H9 (cell line): Measurements from ENCODE around the gene SLC2A10. TPM values are rescaled to one million over a fixed set of nuclear protein-coding genes. Genes with fewer than 3 reads are reported as not detected.

Experiments
- DNase-seq: peaks from one replicate; pipeline ENCODE4 v3.0.0-alpha.2; 2017
- H2AFZ ChIP-seq: one replicate; pipeline ENCODE4 v1.6.1; 2013; ENCODE audit warnings: mild to moderate bottlenecking, low read length, control low read depth, moderate library complexity
- H2AK5ac ChIP-seq: 2 replicates; pipeline ENCODE4 v1.6.1; 2013; ENCODE audit warnings: low read length, control low read depth, mixed read lengths; ENCODE audit not compliant: insufficient read length
- H2BK120ac ChIP-seq: one replicate; pipeline ENCODE4 v1.6.1; 2013; ENCODE audit warnings: low read depth, mild to moderate bottlenecking, low read length, control low read depth, inconsistent platforms; ENCODE audit not compliant: poor library complexity, severe bottlenecking
- H2BK12ac ChIP-seq: 2 replicates; pipeline ENCODE4 v1.6.1; 2013; ENCODE audit warnings: low read length, control low read depth, mixed read lengths, low read depth; ENCODE audit not compliant: insufficient read length
- H2BK15ac ChIP-seq: 2 replicates; pipeline ENCODE4 v1.6.1; 2013; ENCODE audit warnings: low read depth, low read length, control low read depth
- H2BK20ac ChIP-seq: one replicate; pipeline ENCODE4 v1.6.1; 2013; ENCODE audit warnings: low read depth, mild to moderate bottlenecking, low read length, control low read depth, inconsistent platforms; ENCODE audit not compliant: poor library complexity, severe bottlenecking
- H2BK5ac ChIP-seq: 2 replicates; pipeline ENCODE4 v1.6.1; 2013; ENCODE audit warnings: low read length, control low read depth, mixed read lengths; ENCODE audit not compliant: insufficient read length
- H3K14ac ChIP-seq: 2 replicates; pipeline ENCODE4 v1.6.1; 2013; ENCODE audit warnings: low read length, control low read depth; ENCODE audit not compliant: insufficient read depth
- H3K18ac ChIP-seq: 2 replicates; pipeline ENCODE4 v1.6.1; 2013; ENCODE audit warnings: low read depth, mild to moderate bottlenecking, mixed read lengths, low read length, control low read depth; ENCODE audit not compliant: insufficient read length
- H3K23ac ChIP-seq: 2 replicates; pipeline ENCODE4 v1.6.1; 2013; ENCODE audit warnings: low read length, control low read depth, mixed read lengths, low read depth; ENCODE audit not compliant: insufficient read length
- H3K23me2 ChIP-seq: 2 replicates; pipeline ENCODE4 v1.6.1; 2013; ENCODE audit warnings: low read depth, mild to moderate bottlenecking, mixed read lengths, low read length, control low read depth; ENCODE audit not compliant: insufficient read length, poor library complexity, severe bottlenecking
- H3K27ac ChIP-seq: 2 replicates; pipeline ENCODE4 v1.5.1; 2013; ENCODE audit warnings: low read length, control low read depth, mixed read lengths, low read depth; ENCODE audit not compliant: insufficient read length
- H3K27me3 ChIP-seq: 2 replicates; pipeline ENCODE4 v1.6.1; 2013; ENCODE audit warnings: low read length, control low read depth, inconsistent platforms; ENCODE audit not compliant: insufficient read depth
- H3K4ac ChIP-seq: 2 replicates; pipeline ENCODE4 v1.6.1; 2013; ENCODE audit warnings: low read depth, mild to moderate bottlenecking, control low read depth, inconsistent platforms, low read length, moderate library complexity
- H3K4me1 ChIP-seq: 2 replicates; pipeline ENCODE4 v1.6.1; 2013; ENCODE audit warnings: low read length, control low read depth, inconsistent platforms; ENCODE audit not compliant: insufficient read depth
- H3K4me2 ChIP-seq: 2 replicates; pipeline ENCODE4 v1.6.1; 2013; ENCODE audit warnings: low read length, control low read depth, mixed read lengths; ENCODE audit not compliant: insufficient read length, insufficient read depth
- H3K56ac ChIP-seq: 2 replicates; pipeline ENCODE4 v1.6.1; 2013; ENCODE audit warnings: low read depth, mild to moderate bottlenecking, mixed read lengths, low read length, control low read depth; ENCODE audit not compliant: insufficient read length
- H3K79me1 ChIP-seq: 2 replicates; pipeline ENCODE4 v1.6.1; 2013; ENCODE audit warnings: low read depth, mild to moderate bottlenecking, moderate library complexity, low read length, control low read depth, inconsistent platforms; ENCODE audit not compliant: insufficient read depth, poor library complexity, severe bottlenecking
- H3K79me2 ChIP-seq: 2 replicates; pipeline ENCODE4 v1.6.1; 2013; ENCODE audit warnings: low read length, control low read depth, inconsistent platforms; ENCODE audit not compliant: insufficient read depth
- H3K9ac ChIP-seq: 2 replicates; pipeline ENCODE4 v1.6.1; 2013; ENCODE audit warnings: low read length, control low read depth, mixed read lengths; ENCODE audit not compliant: insufficient read length; ENCODE audit errors: extremely low read depth
- H3K9me3 ChIP-seq: one replicate; pipeline ENCODE4 v1.6.1; 2013; ENCODE audit warnings: low read depth, low read length, inconsistent platforms; ENCODE audit not compliant: control insufficient read depth
- H3T11ph ChIP-seq: one replicate; pipeline ENCODE4 v1.6.1; 2013; ENCODE audit warnings: mild to moderate bottlenecking, low read length, control low read depth, inconsistent platforms
- H4K20me1 ChIP-seq: one replicate; pipeline ENCODE4 v1.6.1; 2013; ENCODE audit not compliant: control insufficient read depth, insufficient read length, insufficient read depth
- H4K5ac ChIP-seq: 2 replicates; pipeline ENCODE4 v1.6.1; 2013; ENCODE audit warnings: low read depth, mild to moderate bottlenecking, mixed read lengths, low read length, control low read depth; ENCODE audit not compliant: insufficient read length
- H4K8ac ChIP-seq: replicated peaks from 2 replicates; pipeline ENCODE4 v1.6.1; 2013; ENCODE audit warnings: low read length, control low read depth, mixed read lengths, low read depth; ENCODE audit not compliant: insufficient read length
- H4K91ac ChIP-seq: 2 replicates; pipeline ENCODE4 v1.6.1; 2013; ENCODE audit warnings: low read depth, mild to moderate bottlenecking, moderate library complexity, mixed read lengths, low read length, control low read depth; ENCODE audit not compliant: insufficient read length
- H3K27ac Mint-ChIP-seq, 3 experiments: 2 replicates in 2 of 3; 3 replicates in 1 of 3; pipeline ENCODE4 v1.8.0; 2020 to 2021; ENCODE audit warnings: mixed read lengths in 3 of 3, mild to moderate bottlenecking in 1 of 3, moderate library complexity in 1 of 3
- H3K27me3 Mint-ChIP-seq: 2 replicates; pipeline ENCODE4 v1.8.0; 2021; ENCODE audit warnings: low read depth, mild to moderate bottlenecking, moderate library complexity, mixed read lengths
- H3K36me3 Mint-ChIP-seq, 3 experiments: 2 replicates in 2 of 3; 3 replicates in 1 of 3; pipeline ENCODE4 v1.8.0; 2020 to 2021; ENCODE audit warnings: low read depth in 3 of 3, mixed read lengths in 3 of 3; ENCODE audit not compliant: insufficient read depth in 1 of 3
- H3K4me1 Mint-ChIP-seq, 2 experiments: 2 replicates each; pipeline ENCODE4 v1.8.0; 2020; ENCODE audit warnings: mixed read lengths in 2 of 2
- H3K4me3 Mint-ChIP-seq, 2 experiments: 2 replicates in 1 of 2; 3 replicates in 1 of 2; pipeline ENCODE4 v1.8.0; 2020 to 2021; ENCODE audit warnings: mild to moderate bottlenecking in 2 of 2, mixed read lengths in 2 of 2, moderate library complexity in 1 of 2
- H3K9me3 Mint-ChIP-seq, 2 experiments: 2 replicates in 1 of 2; 3 replicates in 1 of 2; pipeline ENCODE4 v1.8.0; 2020; ENCODE audit warnings: mild to moderate bottlenecking in 2 of 2, mixed read lengths in 2 of 2, moderate library complexity in 1 of 2
- WGBS: extraction: QIAGEN DNeasy Blood & Tissue Kit; methylation state at CpG from one replicate; pipeline ENCODE4 v1.1.7; 2013; ENCODE audit warnings: missing lambda C conversion rate, low lambda C conversion rate, mixed read lengths; ENCODE audit not compliant: insufficient read length; ENCODE audit errors: extremely low coverage; 5-methylcytosine and 5-hydroxymethylcytosine counted together
- total RNA-seq: library from RNA; stranded (reverse); gene quantifications from 2 replicates; pipeline ENCODE4 v1.2.1, GENCODE V29; 2021
- TF ChIP-seq, protein P1 (sequence below): fragments of 200-600 bp; sonication (generic); conservative IDR thresholded peaks from 3 replicates; pipeline ENCODE4 v1.8.0; 2021; ENCODE audit warnings: antibody characterized with exemption, mild to moderate bottlenecking

SLC2A10 gene
- total RNA-seq, 1 experiment from 2014 or later = 8.2 TPM

- Histone ChIP-seq H4K20me1 (peaks cover 2% of the 10 kb centered on the region), H2BK120ac (no peak overlapping the region), H2BK12ac (no peak overlapping the region), H3K23me2 (peaks cover 4% of the 10 kb centered on the region), H2BK20ac (no peak overlapping the region), H3K9me3 (no peaks in the 10 kb centered on the region), H3K18ac (no peak overlapping the region), H3K23ac (no peak overlapping the region), H2BK5ac (no peak overlapping the region), H2AFZ (no peak overlapping the region), H3K14ac (no peak overlapping the region), H3K4me2 (no peak overlapping the region), H3K27ac (no peak overlapping the region), H3K79me1 (peaks cover 7% of the 10 kb centered on the region), H4K91ac (no peak overlapping the region), H3K79me2 (peaks cover 5% of the 10 kb centered on the region; the same call in 1 of the 2 replicates), H3T11ph (no peak overlapping the region), H4K5ac (no peak overlapping the region), H2BK15ac (no peak overlapping the region), H2AK5ac (no peak overlapping the region), H3K4me1 (peaks cover 11% of the 10 kb centered on the region; the same call in 1 of the 2 replicates), H3K56ac (no peak overlapping the region), H3K9ac (no peak overlapping the region), H3K4ac (no peak overlapping the region), H3K27me3 (no peaks in the 10 kb centered on the region), H4K8ac (no peak overlapping the region)
- peak; percentile 75 for DNase-seq
- Mint-ChIP-seq H3K9me3 (peaks cover 0 to 3% of the 10 kb centered on the region in 2 experiments; a peak in 1 of 5 replicates), H3K27me3 (no peaks in the 10 kb centered on the region), H3K4me1 (peaks cover 50 to 59% of the 10 kb centered on the region in 2 experiments), H3K36me3 (peaks cover 20 to 49% (median 44%) of the 10 kb centered on the region in 3 experiments), H3K4me3 (no peak overlapping the region; a peak in 2 of 5 replicates), H3K27ac (no peak overlapping the region)
- TF ChIP-seq, protein P1, sequence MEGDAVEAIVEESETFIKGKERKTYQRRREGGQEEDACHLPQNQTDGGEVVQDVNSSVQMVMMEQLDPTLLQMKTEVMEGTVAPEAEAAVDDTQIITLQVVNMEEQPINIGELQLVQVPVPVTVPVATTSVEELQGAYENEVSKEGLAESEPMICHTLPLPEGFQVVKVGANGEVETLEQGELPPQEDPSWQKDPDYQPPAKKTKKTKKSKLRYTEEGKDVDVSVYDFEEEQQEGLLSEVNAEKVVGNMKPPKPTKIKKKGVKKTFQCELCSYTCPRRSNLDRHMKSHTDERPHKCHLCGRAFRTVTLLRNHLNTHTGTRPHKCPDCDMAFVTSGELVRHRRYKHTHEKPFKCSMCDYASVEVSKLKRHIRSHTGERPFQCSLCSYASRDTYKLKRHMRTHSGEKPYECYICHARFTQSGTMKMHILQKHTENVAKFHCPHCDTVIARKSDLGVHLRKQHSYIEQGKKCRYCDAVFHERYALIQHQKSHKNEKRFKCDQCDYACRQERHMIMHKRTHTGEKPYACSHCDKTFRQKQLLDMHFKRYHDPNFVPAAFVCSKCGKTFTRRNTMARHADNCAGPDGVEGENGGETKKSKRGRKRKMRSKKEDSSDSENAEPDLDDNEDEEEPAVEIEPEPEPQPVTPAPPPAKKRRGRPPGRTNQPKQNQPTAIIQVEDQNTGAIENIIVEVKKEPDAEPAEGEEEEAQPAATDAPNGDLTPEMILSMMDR = peak; percentile 89
- WGBS = no CpG with 5 or more reads among the region's 14 CpGs
Observed at GRCh38 chr20:46681032-46681854, 28.2 kb upstream of the SLC2A10 start.
